Stimulated activated naive CD4-positive, alpha-beta T cell (primary cell): ENCODE results near the gene HOXD3.

Experiments used
- DNase-seq, 6 experiments: peaks; one replicate each; lab custom pipeline; 2025; lab: John Stamatoyannopoulos, UW

Gene HOXD3

DNA sequence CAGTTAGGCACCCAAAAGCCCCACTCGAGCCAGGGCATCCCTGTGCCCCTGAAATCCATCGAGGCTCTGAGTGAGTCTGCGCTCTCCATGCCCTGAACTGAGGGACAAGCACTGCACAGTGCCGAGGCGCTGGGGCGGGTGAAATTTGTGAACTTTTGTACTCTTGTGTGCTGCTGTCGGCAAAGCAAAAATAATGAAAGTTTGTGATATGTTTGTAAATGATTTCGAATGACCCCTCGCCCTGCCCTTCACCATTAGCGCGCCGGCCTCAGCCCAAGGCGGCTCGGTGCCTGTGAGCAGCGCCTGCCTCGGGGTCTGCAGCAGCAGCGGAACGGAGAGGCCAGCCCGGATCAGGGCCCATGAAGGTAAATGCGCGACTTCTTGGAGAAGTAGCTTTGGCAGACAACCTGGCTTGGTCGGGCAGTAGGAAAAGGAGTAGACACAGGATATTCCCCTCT, 7.6 kb upstream of the HOXD3 start:
- no peak for DNase-seq

DNA sequence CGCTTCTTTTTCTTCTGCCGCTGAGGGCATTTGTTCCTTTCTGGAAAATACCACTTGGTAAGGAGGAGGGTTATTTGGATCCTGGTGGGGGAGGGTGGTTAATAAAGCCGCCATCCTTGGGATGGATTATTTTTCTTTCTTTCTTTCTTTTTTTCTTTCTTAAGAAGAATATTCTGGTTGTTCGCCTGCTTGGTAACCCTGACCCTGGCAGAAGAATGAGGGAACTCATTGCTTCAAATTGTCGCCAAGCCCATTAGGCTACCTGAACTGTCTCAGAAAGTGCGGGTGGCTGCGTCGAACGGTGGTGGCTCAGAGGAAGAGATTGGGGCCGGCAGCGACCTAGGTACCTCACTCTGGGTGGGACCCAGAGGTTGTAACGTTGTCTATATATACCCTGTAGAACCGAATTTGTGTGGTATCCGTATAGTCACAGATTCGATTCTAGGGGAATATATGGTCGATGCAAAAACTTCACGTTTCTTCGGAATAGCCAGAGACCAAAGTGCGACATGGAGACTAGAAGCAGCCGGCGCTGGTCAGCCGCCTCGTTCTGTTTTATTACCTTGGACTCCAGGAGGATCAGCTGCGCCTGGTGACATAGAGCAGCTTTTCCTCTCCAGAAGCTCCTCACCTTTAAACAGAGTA, 7.0 kb upstream of the HOXD3 start:
- no peak for DNase-seq

DNA sequence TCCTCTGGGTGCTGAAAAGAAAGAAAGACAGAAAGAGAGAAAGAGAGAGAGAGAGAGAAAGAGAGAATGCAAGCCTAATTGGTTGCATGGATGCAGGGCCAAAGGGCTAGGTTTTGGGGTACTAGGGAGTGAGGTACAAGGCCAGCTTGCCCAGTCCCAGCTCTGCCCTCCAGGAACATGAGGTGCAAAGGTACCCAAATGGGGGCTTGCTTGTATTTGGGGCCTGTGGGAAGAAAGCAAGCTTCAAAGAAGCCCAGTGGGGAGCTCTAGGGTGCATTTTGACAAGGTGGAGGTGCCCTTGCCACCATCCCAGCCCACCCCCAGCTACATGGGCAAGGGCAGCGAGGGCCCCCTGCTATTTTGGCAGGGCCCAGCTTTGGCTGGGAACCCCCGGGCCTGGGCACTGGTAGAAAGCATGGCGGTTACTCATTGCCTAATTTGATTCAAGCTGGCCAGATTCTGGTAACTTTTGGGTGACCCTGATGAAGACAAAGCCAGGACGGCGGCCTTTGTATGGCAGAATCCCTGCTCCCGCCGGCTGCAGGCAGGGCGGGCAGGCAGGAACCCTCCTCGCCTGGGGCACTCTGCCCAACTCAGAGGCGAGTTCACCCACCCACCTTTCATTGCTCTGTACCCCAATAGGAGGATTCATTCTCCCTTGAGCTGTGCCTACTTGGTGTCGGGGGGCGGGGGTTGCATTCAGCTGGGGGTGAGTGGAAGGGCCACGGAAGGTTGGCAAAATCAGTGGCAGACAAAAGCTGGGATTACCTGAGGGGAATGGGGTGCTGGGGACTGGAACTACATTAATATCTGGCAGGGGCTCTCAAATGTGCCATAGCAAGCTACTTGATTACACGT, 6.3 kb upstream of the HOXD3 start:
- no peak for DNase-seq

DNA sequence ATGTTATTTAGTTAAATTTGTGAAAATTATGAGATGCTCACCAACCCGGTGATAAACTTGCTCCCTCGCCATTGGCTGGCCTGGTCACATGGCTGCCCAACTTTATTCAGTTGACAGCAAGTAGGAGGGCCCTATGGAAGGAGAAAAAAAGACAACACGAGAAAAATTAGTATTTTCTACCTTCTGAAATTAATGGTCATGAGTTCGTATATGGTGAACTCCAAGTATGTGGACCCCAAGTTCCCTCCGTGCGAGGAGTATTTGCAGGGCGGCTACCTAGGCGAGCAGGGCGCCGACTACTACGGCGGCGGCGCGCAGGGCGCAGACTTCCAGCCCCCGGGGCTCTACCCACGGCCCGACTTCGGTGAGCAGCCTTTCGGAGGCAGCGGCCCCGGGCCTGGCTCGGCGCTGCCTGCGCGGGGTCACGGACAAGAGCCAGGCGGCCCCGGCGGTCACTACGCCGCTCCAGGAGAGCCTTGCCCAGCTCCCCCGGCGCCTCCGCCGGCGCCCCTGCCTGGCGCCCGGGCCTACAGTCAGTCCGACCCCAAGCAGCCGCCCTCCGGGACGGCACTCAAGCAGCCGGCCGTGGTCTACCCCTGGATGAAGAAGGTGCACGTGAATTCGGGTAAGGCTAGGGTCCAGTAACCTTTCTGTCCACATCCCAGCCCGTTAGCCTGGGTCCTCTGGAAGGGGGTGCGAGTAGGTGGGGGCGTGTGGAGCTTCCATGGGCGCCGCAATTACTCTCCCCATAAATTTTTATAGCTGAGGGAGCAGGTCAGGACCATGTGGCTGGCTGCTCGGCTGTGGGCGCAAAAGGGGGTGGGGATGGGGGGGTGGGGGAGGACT, 5.4 kb upstream of the HOXD3 start, which contains the start of gene HOXD4:
Gene HOXD4 (plus strand): TSS at position 109 of the 846 bp plus-strand sequence. CDS start 84 bp downstream, at position 193.
- DNase-seq: no peak

DNA sequence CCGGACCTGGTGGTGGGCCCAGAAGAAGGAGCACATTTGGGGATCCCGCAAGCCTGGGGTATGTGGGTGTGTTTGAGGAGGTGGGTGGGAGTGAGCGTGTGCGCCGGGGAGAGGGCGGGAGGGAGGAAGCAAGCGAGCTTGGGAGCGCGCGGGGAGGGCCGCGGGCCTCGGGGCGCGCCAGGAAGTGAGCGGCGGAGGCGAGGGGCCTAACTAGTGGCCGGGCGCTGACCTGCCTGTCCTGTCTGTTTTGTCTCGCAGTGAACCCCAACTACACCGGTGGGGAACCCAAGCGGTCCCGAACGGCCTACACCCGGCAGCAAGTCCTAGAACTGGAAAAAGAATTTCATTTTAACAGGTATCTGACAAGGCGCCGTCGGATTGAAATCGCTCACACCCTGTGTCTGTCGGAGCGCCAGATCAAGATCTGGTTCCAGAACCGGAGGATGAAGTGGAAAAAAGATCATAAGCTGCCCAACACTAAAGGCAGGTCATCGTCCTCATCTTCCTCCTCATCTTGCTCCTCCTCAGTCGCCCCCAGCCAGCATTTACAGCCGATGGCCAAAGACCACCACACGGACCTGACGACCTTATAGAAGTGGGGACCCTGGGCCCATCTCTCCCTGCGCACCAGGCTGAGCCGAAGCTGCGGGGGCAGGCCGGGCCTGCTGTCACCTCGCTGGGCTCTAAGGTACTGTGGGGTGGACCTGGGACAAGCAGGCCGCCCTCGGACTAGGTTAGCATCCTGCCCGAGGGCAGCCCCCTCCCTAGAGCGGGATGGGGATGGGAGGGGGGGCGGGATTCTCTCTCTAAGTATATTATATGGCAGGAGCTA, 4.5 kb upstream of the HOXD3 start:
- no peak for DNase-seq

DNA sequence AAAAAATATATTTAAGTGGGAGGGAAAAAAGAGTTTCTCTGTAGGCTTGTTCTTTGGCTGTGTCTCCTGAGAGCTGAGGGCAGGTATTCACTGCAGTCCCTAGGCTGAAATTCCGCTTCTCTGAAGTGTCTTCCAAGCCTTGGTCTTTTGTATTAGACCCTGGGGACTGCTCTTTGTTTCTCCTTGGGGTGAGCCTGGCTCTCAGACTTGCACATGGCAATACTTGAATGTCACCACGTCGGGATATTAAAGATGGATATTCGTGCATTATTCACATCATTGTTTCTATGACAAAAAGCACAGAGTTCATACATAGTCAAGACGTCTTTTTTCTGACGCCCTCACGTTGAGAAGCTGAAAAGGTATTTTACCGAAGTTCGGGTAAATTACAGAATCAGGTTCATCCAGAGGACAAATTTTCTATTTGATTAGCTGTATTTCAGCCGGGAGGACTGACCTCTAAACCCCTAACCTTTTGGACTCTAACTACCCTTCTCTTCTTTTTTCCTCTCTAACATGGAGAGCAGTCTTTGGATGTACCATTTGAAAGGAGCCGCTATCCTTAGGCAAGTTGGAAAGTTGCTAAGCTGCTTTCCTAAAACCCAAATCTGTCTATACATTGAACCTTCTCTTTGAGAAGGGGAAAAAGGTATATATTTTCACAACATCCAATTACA, 2.4 kb upstream of the HOXD3 start:
- DNase-seq: no peak

DNA sequence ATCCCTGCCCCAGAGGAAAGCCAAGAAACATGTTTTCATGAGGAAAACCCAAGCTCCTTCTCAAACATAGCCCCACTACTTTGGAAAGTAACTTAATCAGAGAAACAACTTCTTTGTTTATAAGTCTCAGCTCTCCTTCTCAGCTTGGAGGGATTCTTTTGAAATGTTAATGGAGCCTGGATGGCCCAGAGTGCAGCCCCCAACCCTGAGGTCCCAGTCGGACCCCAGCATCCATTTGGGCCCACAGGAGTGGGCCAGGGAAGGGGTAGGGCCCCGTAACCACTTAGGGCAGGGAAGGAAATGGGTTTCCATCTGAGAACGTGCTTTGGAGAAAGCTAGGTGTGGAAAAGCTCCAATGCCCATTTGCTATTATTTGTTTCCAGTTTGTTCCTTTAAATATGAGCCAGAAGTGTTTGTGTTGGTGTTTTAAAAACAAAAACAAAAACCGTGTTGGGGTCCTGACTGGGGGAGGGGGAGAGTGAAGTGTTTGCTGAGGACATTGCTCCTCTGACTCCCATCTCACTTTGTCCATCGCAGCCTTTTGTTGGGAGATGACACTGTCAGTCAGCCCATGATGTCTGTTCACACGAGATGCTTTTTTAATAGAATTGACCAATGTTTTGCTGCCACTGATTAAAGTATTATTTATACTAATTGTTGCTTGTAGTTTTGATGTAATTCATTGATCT, 1.6 kb upstream of the HOXD3 start:
- DNase-seq: no peak

DNA sequence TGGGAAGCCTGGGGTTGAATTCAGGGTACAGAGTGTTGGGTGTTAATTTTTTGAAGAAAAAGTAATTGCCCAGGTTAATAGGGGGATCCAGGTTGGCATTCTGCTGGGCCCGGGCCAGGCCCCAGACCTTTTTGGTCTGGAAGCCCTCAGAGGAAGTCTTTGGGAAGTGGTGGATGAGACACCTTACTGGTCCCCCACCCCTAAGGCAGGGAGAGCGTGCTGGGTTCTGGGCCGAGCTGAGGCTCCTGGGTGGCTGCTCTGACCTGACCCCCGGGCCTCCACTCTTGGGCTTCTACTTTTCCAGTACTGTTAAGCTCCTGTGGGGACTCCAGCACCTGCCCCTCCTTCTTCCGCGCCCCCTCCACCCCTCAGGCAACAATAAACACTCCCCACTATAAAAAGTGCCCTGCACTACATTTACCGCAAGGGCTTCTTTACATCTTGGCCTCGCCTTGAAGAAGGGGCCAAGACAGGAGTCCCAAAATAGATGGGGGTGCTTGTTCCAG, 753 bp upstream of the HOXD3 start:
- no peak for DNase-seq

DNA sequence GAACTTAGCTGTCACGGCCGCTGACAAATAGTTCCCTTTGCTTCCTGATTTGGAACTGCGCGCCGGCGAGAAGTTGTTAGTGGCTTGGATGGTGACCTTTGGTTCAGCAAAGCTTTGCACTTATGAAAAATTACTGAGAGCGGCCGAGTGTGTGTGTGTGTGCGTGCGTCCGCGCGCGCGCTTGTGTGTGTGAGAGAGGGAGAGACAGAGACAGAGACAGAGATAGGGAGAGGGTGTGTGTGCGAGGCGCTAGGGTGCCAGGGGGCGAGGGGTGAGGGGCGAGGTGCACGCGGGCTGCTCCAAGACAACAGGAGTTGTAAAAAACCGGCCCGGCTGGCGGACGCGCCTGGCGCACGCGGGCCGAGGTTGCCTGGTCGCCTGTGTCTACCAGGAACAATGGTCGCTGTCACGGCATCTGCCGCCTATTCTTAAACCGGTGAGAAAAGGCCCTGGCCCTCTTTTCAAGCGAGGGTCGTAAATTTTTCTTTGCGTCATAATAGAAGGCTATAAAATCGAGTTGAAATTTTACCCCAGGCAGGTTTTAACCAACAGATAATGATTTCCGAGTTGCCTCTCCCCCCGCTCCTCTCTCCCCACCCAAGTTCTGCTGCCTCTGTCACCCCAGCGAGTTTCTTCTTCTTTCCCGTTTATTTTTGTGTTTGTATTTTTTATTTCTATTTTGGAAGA, 535 bp downstream of the HOXD3 start:
- no peak for DNase-seq

DNA sequence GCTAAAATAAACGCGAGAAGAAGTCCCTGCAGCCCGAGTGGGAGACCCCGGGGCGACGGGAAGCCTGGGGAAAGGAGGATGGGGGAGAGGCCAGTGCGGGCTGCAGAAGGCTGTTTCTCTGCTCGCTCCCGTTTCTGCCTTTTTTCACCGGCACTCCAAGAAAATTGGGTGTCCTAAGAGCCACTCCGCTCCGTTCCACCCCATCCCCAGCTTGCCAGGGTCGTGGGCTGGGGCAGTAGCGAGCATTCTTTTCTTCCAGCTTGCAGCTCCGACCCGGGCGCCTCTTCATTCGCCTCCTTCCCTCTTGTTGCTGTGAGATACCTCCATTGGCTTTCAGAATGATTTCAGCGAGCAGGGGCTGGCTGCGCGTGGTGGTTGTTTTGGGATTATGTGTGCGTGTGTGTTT, 1.1 kb downstream of the HOXD3 start:
- no peak for DNase-seq

DNA sequence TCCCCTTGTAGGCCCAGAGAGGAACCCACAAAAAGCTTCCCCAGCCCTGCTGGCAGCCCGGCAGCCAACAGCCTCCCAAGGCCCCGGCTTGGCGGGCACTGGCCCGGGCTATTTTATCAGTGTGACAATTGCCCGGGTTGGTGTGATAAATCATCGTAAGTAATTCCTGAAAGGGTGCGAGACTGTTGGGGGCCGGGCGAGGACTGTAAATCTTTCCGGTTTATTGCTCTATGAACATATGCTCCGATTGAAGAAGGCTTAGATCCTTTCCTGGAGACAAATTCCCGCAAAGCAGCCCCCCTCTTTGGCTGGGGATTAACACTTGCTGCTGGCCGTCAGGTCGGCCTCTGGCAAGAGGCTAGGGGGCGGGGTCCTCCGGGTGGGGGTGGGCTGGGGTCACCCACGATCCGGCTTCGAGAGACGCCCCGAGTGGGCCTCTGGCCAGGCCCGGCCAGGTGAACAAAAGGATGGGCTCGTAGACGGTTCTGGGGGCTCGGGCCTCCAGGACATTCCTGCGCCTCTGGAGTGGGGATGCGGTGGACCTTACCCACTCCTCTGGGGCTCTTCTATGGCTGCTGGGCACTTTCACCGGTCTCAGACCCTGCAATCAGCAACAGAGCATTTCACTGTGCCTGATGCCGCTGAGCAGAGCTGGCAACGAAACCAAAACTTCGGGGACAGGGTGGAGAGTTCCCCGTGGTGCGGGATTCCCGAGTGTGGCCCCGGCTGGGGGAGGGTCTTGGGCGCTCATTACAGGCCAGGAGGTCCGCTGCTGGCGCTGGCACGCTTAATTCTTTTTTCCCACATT, 2.0 kb downstream of the HOXD3 start:
- no peak for DNase-seq

DNA sequence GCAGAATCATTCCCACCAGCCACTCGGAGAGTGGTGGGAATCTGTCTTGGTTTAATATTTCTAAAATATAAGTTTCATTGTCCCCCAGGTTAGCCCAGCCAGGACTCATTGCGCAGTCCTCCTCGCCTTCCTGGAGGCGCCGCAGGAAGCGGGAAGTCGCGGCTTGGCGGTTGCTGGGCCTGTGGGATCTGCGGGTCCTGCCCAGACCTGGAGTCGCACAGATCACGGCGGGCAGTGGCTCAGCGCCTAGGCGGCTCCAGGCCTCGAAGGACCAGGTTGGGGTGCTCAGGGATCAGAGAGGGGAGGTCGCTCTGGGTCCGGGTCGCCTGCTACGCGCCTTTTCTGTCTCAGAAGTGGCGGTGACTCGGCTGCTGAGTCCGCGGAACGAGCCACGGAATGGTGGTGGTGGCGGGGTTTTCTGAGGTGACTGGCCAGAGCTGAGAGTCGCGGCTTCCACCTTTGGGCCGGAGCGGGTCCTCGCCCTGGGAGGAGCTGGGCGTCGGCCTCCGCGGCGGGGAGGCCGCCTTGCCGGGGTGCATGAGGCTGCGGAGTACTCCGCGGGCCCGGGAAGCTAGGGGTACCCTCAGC, 2.6 kb downstream of the HOXD3 start:
- DNase-seq: no peak

DNA sequence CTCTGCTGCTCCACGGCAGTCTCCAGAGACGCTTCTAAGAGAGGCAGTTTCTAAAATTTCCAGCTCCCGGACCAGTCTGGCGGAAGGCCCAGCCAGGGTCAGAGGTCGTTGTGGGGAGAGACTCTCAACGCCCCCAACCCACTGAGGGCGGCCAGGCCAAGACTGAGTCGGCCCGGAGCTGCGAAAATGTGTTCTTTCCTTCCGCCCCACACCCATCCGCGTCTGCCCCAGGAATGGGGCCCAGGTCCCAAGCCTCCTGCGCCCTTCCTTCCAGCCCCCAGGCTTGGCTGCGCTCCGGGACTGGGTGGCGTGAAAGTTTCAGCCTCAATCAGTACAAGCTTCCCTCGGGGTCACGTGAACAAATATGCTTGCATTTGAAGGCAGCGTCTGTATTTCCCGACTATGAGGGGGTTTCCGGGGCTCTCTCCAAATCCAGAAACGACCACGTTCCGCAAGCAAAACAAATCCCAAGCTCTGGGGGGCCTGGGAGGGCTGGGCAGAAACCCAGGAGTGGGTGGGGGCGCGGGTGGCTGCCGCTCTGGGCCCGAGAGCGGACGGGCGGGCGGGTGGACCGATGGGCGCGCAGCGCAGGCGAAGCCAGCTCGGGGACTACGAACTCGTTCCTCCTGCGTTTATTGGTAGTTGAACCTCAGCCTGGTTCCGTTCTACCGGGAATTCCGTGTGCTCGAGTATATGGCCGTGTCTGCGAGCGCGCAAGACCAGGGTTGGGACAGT, 3.3 kb downstream of the HOXD3 start:
- DNase-seq: no peak

DNA sequence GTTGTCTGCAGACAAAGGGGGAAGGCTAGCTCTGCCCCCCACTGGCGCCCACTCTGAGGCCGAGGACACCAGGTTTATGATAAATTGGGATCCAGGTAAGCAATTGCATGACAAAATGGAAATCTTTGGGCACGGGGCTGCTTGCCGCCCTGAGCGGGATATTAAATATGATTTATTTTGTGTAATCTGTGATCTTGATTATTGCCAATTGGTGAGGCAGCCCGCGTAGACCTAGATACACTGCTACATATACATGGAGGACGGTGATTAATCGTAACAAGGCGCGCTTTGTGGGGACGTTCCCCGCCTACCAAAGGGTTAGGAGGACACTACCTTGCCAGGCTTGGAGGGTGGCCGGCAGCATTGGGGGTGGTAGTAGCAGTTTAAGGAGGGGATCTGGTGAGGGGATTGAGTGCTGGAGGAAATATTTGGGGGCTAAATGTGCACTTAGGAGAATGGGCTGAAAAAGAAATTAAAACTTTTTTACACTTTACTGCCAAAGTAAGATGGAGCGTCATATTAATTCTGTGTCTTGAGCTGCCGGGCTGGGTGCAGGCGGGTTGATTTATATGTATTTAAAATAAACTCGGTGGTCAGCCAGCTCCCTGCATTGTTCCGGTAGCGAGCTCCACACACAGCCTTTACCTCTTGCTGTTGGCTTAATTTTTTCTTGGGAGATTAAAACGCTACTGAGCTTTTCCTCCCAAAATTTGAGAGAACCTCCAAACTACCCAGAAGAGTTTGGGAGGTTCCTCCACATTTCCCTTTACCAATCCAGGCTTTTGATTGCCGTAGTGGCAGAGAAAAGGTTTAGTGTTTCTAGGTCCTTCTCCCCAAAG, 4.1 kb downstream of the HOXD3 start:
- no peak for DNase-seq

DNA sequence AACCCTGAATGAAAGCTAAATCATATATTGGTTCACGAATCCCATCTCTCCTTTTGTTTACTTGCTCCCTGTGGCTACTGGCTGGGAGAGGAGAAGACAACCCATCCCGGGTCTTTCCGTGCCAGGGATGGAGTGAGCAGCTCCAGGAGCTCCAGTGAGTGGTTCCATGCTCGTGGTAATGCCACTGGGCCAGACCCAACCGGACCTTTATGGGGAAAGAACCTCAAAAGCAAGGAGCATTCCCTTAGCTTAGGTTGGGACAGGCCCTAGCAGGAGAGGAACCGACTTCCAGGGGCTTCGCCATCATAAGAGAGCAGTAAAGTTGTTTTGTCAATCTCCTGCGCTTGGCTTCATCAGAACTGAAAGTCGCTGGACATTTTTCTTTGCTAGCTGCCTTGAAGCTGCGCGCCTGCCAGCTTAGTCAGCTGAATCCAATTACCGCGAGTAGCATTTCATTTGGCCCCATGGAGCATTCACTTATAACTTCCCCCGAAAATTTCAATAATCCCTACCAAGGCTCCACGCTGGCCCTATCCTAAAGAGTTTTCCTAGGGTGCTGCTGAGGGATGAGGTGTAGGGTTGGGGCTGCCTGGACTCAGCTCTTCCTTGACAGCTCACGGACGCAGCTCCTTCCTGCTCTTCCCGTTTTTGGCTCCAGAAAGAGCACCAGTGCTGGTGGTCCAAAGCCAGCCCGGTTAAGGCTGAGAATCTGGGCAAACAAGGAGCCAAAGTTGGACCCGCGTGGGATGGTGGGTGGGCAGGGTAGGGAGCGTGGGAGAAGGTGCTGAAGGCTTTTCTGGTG, 4.9 kb downstream of the HOXD3 start:
- no peak for DNase-seq
